Stimulated activated effector memory CD8-positive, alpha-beta T cell treated with anti-CD3 and anti-CD28 coated beads, Interleukin-12 subunit alpha, Interleukin-12 subunit beta, amount 100 ng/mL, for 72 hours (primary cell): Measurements from ENCODE around the gene C19orf47.
A peak's percentile ranks its signal among the peaks of the same experiment; 100 is the strongest.

Experiments
- ATAC-seq: fragments of 150-1000 bp; cut with Tn5 transposase; 2 replicates; pipeline ENCODE4 v1.10.0; 2021
- DNase-seq, 2 donors: peaks; one replicate each; pipeline ENCODE4 v3.0.0; 2021 to 2022; ENCODE audit warnings: low spot score in 2 of 2
- H3K27ac Mint-ChIP-seq: one replicate; pipeline ENCODE4 v1.8.0; 2022; ENCODE audit warnings: mild to moderate bottlenecking, mixed read lengths
- H3K36me3 Mint-ChIP-seq: one replicate; pipeline ENCODE4 v1.8.0; 2022; ENCODE audit warnings: mild to moderate bottlenecking, mixed read lengths
- H3K4me1 Mint-ChIP-seq: one replicate; pipeline ENCODE4 v1.8.0; 2022; ENCODE audit warnings: mixed read lengths
- H3K4me3 Mint-ChIP-seq: one replicate; pipeline ENCODE4 v1.8.0; 2022; ENCODE audit warnings: mild to moderate bottlenecking, mixed read lengths
- H3K9me3 Mint-ChIP-seq: one replicate; pipeline ENCODE4 v1.8.0; 2022; ENCODE audit warnings: mixed read lengths

The C19orf47 gene

GRCh38 chr19:40286235-40286970 is 61.8 kb downstream of the C19orf47 start:
- ATAC-seq (no peak), DNase-seq (no peak)
- Mint-ChIP-seq H3K36me3 (peaks cover 19% of the 10 kb centered on the region), H3K4me3 (peak overlapping the region; percentile 82), H3K27ac (peak overlapping the region; percentile 98), H3K9me3 (no peaks in the 10 kb centered on the region), H3K4me1 (peaks cover 37% of the 10 kb centered on the region)

GRCh38 chr19:40285353-40286234 is 62.6 kb downstream of the C19orf47 start:
- Mint-ChIP-seq H3K36me3 (peaks cover 19% of the 10 kb centered on the region), H3K4me3 (peak overlapping the region; percentile 82), H3K9me3 (no peaks in the 10 kb centered on the region), H3K4me1 (peaks cover 45% of the 10 kb centered on the region), H3K27ac (peak overlapping the region; percentile 98)
- ATAC-seq (peak; percentile 90), DNase-seq (peak; percentile 84 to 98)

- Mint-ChIP-seq H3K9me3 (no peaks in the 10 kb centered on the region), H3K36me3 (peaks cover 24% of the 10 kb centered on the region), H3K27ac (peak within 1 kb of the TSS; percentile 98), H3K4me3 (peak within 1 kb of the TSS; percentile 82), H3K4me1 (peaks cover 53% of the 10 kb centered on the region)
- DNase-seq = peak; percentile 71 to 92
- ATAC-seq = peak; percentile 72
These were observed 63.5 kb downstream of the C19orf47 start, which contains the start of gene AKT2 for GRCh38 chr19:40284501-40285352. Gene AKT2, minus strand, starts transcription at chr19:40285345. Its CDS starts 20,078 bp downstream, at chr19:40265267.

- no peaks in the 10 kb centered on the region for H3K9me3 Mint-ChIP-seq
- DNase-seq (no peak), ATAC-seq (no peak)
- H3K36me3 Mint-ChIP-seq = peaks cover 25% of the 10 kb centered on the region
- peak overlapping the region; percentile 98 for H3K27ac Mint-ChIP-seq
- peak overlapping the region; percentile 82 for H3K4me3 Mint-ChIP-seq
- peaks cover 56% of the 10 kb centered on the region for H3K4me1 Mint-ChIP-seq
These were observed 64.0 kb downstream of the C19orf47 start for GRCh38 chr19:40284251-40284500.

- no peaks in the 10 kb centered on the region for H3K9me3 Mint-ChIP-seq
- peaks cover 58% of the 10 kb centered on the region for H3K4me1 Mint-ChIP-seq
- H3K36me3 Mint-ChIP-seq = peaks cover 25% of the 10 kb centered on the region
- ATAC-seq = no peak
- H3K4me3 Mint-ChIP-seq = peak overlapping the region; percentile 82
- peak overlapping the region; percentile 98 for H3K27ac Mint-ChIP-seq
- no peak for DNase-seq
These were observed 64.6 kb downstream of the C19orf47 start for GRCh38 chr19:40283414-40284250.

- DNase-seq = no peak
- peak overlapping the region; percentile 82 for H3K4me3 Mint-ChIP-seq
- peaks cover 65% of the 10 kb centered on the region for H3K4me1 Mint-ChIP-seq
- peak overlapping the region; percentile 98 for H3K27ac Mint-ChIP-seq
- peaks cover 25% of the 10 kb centered on the region for H3K36me3 Mint-ChIP-seq
- ATAC-seq = no peak
- H3K9me3 Mint-ChIP-seq = no peaks in the 10 kb centered on the region
These were observed 65.3 kb downstream of the C19orf47 start for GRCh38 chr19:40282920-40283319.

- no peak overlapping the region for H3K27ac Mint-ChIP-seq
These were observed 66.0 kb downstream of the C19orf47 start for GRCh38 chr19:40282209-40282580.

GRCh38 chr19:40281381-40282208 is 66.6 kb downstream of the C19orf47 start:
- ATAC-seq (no peak), DNase-seq (no peak)
- Mint-ChIP-seq H3K4me3 (no peak overlapping the region), H3K9me3 (no peaks in the 10 kb centered on the region), H3K36me3 (peaks cover 31% of the 10 kb centered on the region), H3K4me1 (peaks cover 69% of the 10 kb centered on the region), H3K27ac (no peak overlapping the region)

More at GRCh38 chr19:40282209-40282580, 66.0 kb downstream of the C19orf47 start:
- peaks cover 31% of the 10 kb centered on the region for H3K36me3 Mint-ChIP-seq
- H3K4me1 Mint-ChIP-seq = peaks cover 72% of the 10 kb centered on the region
- no peak for ATAC-seq
- DNase-seq = no peak
- H3K9me3 Mint-ChIP-seq = no peaks in the 10 kb centered on the region
- H3K4me3 Mint-ChIP-seq = no peak overlapping the region

GRCh38 chr19:40280608-40281221 is 67.5 kb downstream of the C19orf47 start:
- H3K4me1 Mint-ChIP-seq = peaks cover 65% of the 10 kb centered on the region
- DNase-seq (no peak), ATAC-seq (no peak)
- peak overlapping the region; percentile 51 for H3K4me3 Mint-ChIP-seq
- H3K9me3 Mint-ChIP-seq = no peaks in the 10 kb centered on the region
- H3K27ac Mint-ChIP-seq = peak overlapping the region; percentile 89
- H3K36me3 Mint-ChIP-seq = peaks cover 31% of the 10 kb centered on the region

GRCh38 chr19:40279761-40280607 is 68.2 kb downstream of the C19orf47 start:
- no peak for DNase-seq

GRCh38 chr19:40279120-40279551 is 69.1 kb downstream of the C19orf47 start:
- Mint-ChIP-seq H3K36me3 (peaks cover 24% of the 10 kb centered on the region), H3K9me3 (no peaks in the 10 kb centered on the region), H3K27ac (no peak overlapping the region), H3K4me3 (no peak overlapping the region), H3K4me1 (peaks cover 73% of the 10 kb centered on the region)
- no peak for ATAC-seq
- DNase-seq = no peak

More at GRCh38 chr19:40279761-40280607, 68.2 kb downstream of the C19orf47 start:
- peak overlapping the region; percentile 89 for H3K27ac Mint-ChIP-seq
- no peaks in the 10 kb centered on the region for H3K9me3 Mint-ChIP-seq
- peak overlapping the region; percentile 51 for H3K4me3 Mint-ChIP-seq
- no peak for ATAC-seq
- peaks cover 70% of the 10 kb centered on the region for H3K4me1 Mint-ChIP-seq
- peaks cover 24% of the 10 kb centered on the region for H3K36me3 Mint-ChIP-seq

GRCh38 chr19:40278361-40279035 is 69.7 kb downstream of the C19orf47 start:
- ATAC-seq (no peak), DNase-seq (no peak)
- peak overlapping the region; percentile 82 for H3K27ac Mint-ChIP-seq
- no peak overlapping the region for H3K4me3 Mint-ChIP-seq
- peaks cover 73% of the 10 kb centered on the region for H3K4me1 Mint-ChIP-seq
- H3K36me3 Mint-ChIP-seq = peaks cover 28% of the 10 kb centered on the region
- H3K9me3 Mint-ChIP-seq = no peaks in the 10 kb centered on the region
